Stimulated activated CD4-positive, alpha-beta T cell treated with anti-CD3 and anti-CD28 coated beads, Interleukin-2, amount 100 ng/mL, for 48 hours (primary cell): Measurements from ENCODE around the gene SOX18.
A peak's percentile ranks its signal among the peaks of the same experiment; 100 is the strongest.
"Not testable (repeated sequence)": the region's sequence is repeated elsewhere in the genome, so short reads cannot be mapped to it uniquely, and the experiment has no call there.

Experiments
- DNase-seq, 2 donors: peaks; one replicate each; pipeline ENCODE4 v3.0.0-alpha.2; 2020

The SOX18 gene

DNA sequence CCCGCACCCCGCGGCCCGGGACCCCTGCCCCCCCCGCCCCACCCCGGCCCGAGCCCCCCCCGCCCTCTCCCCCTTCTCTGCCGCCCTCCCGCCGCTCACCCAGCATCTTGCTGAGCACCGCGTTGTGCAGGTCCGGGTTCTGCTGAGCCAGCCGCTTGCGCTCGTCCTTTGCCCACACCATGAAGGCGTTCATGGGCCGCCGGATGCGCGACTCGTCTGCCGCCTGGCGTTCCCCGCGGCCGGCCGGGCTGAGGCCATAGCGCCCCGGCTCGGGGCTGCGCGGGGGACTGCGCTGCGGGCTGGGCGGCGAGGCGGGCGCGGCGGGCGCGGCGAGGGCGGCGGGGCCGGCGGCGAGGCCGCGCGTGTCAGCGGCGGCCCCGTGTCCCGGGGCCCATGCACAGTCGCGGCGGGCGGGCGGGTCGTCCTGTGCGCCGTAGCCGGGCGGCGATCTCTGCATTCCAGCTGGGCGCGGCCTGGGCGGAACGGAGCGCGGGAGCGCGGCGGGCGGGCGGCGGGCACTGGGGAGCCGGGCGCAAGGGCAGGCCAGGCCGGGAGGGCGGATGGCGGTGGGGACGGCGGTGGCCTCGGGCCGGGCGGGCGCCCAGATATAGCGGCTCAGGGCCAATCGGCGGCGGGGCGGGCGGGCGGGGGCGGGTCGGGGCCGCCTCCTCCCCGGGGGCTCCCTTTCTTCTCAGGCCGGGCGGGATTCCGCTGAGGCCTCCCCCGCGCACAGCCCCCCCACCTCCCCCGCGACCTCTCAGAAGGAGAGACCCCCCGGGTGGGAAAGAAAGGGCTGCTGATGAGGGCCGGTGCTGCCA lies at the start of gene SOX18:
Gene SOX18, minus strand, starts transcription at position 580 of the 818 bp plus-strand sequence. Its CDS starts 123 bp downstream, at position 457.
- no peak for DNase-seq

DNA sequence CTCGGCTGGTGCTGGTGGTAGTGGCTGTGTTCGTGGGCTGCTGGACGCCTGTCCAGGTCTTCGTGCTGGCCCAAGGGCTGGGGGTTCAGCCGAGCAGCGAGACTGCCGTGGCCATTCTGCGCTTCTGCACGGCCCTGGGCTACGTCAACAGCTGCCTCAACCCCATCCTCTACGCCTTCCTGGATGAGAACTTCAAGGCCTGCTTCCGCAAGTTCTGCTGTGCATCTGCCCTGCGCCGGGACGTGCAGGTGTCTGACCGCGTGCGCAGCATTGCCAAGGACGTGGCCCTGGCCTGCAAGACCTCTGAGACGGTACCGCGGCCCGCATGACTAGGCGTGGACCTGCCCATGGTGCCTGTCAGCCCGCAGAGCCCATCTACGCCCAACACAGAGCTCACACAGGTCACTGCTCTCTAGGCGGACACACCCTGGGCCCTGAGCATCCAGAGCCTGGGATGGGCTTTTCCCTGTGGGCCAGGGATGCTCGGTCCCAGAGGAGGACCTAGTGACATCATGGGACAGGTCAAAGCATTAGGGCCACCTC lies 49.1 kb upstream of the SOX18 start:
- no peak for DNase-seq

DNA sequence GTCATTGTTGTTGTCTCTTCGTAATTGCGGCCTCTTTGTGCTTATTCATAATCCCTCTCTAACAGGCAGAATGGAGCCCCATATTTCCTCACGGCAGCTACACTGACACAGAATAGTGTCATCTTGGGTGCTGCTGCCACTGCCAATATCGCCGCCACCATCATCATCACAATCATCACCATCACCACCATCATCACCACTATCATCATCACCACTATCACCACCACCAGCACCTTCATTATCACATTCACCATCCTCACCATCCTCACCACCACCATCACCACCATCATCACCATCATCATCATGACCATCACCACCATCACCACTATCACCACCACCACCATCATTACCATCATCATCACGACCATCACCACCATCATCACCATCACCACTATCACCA lies 47.1 kb upstream of the SOX18 start:
- no peak for DNase-seq

DNA sequence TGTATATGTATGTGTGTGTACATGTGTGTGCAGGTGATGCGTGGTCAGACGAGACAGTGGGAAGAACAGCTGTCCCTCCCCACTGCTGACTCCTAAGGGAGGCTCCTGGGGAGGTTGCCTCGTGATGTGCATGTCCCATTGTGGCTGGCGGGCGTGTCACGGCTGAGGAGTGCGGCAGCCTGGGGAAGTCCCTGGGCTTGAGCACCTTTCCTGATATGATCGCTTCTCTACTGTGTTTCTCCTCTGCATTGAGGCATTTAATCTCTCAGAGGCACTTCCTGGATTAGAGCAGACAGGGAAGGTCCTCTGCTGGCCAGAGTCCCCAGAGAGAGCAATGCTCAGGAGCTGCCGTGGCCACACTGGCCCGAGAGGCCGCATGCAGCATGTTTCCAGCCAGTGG lies 46.5 kb upstream of the SOX18 start:
- no peak for DNase-seq

DNA sequence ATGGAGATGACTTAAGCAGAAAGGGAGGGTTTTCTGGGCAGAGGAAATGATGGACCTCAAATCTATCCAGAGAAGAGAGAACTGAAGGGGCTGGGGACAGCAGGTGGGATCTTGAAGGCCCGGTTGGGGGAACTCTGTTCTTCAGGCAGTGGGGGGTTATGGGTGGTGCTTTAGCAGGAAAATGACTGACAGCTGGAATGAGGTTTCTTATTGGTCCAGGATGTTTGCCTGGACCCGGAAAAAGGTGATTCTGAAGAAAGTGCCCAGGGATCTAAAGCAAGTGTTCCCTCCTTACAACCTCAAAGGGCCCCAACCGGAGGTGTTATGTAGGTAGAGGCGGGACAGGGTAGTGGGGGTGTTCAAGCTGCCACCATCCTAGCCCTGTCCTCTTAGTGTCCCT lies 46.0 kb upstream of the SOX18 start:
- DNase-seq: no peak

DNA sequence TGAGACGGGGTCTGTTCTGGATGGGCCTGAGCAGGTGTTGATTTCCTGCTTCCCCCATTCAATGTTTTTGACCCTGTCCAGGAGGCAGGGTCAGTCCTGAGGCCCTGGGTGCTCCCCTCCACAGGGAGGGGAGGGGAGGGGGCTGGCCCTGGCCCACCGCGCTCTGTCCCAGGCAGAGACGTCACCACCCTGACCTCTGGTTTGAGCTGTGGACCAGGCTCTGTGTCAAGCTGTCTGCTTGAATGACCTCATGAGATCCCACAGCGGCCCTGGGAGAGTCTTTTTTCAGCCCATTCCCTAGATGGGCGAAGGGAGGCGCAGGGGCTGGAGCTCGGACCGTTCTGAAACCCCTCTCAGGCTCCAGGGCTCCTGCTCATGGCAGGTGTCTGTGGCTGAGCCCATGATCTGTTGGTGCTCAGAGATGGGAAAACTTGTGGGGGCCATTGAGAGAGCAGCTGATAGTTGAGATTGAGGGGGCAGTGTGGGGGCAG lies 43.6 kb upstream of the SOX18 start:
- DNase-seq: no peak

DNA sequence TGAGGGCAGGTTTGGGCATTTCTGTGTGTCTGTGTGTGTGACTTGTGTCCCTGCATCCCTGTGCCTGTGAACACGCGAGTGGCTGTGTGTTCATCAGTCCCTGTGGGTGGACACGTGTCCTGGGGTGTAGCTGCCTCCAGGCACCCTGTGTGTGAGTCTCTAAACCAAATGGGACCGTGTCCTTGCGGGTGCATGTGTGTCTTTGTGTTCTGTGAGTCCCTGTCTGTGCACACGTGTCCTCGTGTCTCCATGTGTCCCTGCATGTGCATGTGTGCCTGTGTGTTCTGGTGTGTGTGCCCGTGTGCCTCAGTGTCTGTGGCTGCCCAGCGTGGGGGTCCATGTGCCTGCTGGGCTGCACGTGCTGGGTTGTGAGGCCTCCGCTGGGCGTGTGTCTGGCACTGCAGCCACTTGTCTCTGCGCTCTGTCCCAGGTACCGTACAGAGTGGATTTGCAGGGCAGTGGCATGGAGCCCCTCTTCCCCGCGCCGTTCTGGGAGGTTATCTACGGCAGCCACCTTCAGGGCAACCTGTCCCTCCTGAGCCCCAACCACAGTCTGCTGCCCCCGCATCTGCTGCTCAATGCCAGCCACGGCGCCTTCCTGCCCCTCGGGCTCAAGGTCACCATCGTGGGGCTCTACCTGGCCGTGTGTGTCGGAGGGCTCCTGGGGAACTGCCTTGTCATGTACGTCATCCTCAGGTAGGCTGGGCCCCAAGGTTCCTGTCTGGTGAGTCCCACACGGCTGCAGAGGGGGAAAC lies 43.0 kb upstream of the SOX18 start:
- DNase-seq: no peak

DNA sequence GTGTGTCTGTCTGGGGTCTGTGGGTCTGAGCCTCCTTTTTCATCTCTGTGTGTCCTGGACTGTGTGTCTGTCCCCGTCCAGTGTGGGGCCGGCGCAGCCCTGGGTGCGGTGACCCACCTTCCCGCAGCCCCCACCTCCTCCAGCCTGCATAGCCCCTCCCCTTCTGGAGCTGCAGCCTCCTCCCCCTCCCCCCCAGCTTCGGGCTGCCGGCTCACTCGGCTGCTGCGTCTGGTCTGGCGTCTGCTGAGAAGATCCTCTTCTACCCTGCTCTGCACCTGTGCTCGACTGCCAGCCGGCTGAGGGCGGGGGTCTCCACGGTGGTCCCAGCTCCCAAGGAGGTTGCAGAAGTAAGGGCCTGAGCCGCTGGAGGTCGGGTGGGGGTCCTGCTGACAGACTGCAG lies 42.3 kb upstream of the SOX18 start:
- DNase-seq: no peak

DNA sequence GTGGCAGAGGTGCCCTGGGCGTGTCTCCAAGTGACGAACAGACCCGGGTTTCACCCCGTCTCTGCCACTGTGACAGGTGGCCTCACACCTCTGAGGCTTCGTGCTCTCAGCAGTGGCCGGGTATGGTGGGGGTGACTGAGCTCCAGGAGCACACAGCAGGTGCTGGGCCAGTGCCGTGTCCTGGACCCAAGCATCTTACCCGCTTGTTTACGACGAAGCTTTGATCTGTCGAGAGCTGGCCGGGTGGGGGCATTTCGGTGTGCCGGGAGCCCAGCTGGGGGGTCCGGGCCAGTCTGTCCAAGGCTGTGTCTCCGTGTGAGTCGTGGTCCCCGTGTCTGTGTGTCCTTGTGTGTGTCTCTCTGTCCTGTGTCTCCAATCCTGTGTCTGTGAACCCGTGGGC lies 41.9 kb upstream of the SOX18 start:
- DNase-seq: no peak

DNA sequence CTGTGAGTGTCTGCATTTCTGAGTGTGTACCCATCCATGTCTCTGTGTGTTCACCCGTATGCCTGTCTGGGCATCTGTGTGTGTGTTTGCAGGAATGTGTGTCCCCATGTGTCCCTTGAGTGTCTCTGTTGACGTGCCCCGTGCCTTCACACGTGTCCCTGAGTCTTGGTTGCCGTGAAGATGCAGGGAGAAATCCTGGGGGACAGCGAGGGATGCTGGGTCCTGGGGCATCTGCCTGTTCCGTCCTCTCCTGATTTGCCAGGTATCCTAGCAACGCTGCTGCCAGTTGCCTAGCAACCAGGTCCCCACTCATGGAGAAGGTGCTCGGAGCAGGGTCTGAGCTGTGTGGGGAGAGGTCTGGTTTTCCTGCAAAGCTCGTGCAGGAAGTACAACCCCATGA lies 40.7 kb upstream of the SOX18 start:
- no peak for DNase-seq

DNA sequence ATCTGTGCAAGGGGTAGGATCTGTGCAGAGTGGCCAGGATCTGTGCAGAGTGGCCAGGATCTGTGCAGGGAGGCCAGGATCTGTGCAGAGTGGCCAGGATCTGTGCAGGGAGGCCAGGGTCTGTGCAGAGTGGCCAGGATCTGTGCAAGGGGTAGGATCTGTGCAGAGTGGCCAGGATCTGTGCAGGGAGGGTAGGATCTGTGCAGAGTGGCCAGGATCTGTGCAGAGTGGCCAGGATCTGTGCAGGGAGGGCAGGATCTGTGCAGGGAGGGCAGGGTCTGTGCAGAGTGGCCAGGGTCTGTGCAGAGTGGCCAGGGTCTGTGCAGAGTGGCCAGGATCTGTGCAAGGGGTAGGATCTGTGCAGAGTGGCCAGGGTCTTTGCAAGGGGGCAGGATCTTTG lies 39.1 kb upstream of the SOX18 start:
- not testable (repeated sequence) for DNase-seq

DNA sequence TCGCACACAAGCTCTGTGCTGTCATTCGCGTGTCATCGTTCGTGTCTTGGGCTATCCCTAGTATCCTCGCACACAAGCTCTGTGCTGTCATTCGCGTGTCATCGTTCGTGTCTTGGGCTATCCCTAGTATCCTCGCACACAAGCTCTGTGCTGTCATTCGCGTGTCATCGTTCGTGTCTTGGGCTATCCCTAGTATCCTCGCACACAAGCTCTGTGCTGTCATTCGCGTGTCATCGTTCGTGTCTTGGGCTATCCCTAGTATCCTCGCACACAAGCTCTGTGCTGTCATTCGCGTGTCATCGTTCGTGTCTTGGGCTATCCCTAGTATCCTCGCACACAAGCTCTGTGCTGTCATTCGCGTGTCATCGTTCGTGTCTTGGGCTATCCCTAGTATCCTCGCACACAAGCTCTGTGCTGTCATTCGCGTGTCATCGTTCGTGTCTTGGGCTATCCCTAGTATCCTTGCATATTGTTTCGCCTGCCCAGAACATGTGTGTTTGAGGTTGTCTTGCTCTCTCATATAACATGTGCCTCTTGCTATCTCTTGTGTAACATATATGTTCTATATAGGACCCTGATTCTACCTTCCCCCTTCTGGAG lies 37.9 kb upstream of the SOX18 start:
- not testable (repeated sequence) for DNase-seq

DNA sequence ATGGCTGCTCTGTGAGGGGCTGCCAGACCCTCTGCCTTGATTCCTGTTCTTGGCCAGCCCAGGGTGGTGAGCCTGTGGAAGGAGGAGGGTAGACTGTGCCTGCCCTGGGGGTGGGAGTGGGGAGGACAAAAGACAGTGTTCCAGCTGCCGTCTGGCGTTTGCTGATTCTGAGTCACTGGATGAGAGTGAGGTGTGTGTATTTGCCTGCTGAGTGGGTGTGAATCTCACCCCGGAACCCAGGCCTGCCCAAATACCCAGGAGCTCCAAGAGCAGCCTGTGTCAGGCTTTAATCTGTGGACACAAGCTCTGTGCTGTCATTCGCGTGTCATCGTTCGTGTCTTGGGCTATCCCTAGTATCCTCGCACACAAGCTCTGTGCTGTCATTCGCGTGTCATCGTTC lies 37.4 kb upstream of the SOX18 start:
- no peak for DNase-seq

DNA sequence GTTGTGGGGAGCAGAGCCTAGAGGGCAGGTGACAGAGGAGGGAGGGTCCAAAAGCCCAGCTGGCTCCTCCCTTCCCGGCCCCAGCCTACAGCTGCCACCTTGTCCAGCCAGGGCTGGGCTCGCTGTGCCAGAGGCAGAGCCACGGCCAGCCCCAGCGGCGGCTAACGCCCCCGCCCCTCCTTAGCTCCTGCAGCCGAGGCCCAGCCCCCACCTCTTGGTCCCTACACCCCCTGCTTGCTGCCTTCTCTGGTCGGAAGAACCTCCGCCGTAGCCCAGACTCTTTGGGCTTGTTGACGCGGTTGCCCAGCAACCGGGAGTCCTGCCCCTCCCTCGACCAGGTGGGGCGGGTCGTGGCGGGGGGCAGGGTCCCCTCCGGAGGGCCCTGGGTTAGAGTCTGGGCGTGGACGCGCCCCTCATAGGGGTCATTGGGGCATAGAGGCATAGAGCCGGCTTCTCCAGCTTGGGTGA lies 35.3 kb upstream of the SOX18 start:
- DNase-seq: no peak

DNA sequence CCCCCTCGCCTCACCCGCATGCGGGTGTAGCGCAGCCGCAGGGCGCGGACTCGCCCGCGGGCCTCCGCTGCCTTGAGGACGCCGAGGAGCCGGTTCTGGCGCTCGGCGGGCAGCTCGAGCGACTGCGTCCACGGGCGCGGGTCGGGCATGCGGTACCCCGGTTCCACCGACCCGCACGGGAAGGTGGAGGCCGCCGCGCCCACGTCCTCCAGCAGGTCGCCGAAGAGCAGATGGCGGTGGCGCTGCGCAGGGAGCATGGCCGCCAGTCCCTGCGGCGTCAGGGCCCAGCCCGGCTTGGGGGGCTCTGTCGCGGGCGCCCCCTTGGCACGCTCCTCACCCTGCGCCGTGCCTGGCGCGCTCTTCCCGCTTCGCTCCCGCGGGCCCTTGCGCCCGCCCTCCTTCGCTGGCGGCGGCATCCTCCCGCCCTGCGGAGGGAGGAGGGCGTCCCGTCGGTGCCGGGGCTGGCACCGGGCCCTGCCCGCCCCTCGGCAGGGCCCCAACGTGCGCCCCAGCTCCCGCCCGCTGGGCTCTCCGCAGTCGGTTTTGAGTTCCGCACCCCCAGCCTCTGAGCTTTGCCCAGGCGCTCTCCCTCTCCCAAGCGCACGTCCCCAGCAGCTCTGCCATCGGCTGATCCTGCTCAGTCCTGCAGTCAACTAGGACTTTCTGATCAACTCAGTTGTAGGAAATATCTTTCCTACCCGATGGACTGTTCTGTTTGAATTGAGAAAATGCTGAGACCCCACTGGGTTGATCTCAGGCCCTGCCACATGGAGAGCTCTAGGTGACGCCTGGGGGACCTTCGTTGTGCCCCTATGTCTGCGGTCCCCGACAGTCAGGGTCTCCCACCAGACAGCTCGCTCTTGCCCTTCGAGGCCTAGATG lies 34.6 kb upstream of the SOX18 start, which contains the start of gene LKAAEAR1:
Gene LKAAEAR1, minus strand, starts transcription at position 595 of the 881 bp plus-strand sequence. Its CDS starts 179 bp downstream, at position 416.
- DNase-seq: no peak

DNA sequence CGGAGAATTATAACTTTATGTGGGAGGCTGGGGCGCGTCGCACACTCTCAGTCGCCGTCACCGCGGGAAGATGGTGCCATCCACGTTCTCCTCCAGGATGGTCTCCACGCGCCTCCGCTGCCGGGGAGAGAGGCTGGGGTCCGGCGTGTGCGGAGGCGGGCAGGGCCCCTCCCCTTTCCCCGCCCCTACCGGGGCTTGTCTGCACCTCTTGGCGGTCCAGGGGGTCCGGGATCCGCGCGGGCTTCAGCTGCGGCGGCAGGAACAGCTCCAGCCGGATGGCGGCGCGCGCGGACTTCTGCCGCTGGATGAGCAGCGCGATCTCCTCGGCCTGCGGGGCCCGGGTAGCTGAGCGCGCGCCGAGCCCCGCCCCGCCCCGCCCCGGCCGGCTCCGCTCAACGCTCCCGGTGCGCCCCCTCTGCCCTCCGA lies 34.0 kb upstream of the SOX18 start:
- peak; percentile 65 to 72 for DNase-seq

DNA sequence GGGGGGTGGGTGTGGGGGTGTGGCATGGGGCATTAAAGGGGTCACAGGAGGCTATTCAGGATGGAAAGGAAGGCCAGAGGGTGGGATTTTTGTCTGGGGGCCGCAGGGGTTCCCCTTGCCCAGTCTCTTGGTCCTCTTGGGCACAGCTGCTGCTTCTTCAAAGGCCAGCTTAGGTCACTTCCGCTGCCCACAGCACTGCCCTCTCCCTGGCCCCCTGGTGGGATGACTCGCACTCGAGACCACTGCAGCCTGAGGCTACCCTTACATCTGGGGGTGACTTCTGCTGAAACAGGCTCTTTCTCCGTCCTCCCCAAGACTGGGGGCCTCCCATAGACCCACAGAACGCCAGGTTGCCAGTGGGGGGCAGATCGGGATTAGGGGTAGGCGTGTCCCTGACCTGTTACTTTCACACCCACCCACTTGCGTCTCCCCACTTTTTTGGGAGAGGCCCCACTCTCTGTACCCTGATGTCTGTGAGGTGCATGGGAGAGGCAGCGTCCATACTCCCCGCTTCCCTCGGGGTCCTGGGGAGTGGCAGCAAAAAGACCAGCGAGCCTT lies 33.5 kb upstream of the SOX18 start:
- DNase-seq: no peak

DNA sequence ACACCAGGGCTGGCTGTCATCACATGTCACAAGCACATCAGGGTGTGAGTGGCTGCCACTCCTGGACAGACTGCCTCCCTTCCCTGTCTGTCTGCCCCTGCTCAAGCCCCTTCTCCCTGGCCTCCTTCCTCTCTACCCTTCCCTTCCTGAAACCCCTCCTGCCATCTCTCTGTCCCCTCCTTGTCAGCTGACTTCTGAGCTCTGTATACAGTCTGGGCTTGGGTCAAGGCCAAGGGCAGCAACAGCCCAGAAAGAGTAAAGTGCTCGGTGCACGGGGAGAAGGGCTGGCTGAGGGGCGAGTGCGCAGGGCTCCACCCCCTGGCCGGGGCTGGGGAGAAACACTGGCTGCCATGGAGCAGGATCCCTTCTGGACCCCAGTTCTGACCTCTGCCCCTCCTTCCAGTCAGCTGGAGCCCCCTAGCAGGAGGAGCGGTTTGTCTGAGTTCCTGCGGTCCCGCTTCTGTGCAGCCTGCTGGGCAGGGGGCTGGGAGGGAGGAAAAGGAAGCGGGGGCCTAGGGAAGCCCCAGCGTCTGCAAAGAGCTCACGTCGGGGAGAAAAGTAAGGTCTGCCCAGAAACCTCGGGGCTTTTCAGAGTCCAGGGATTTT lies 32.8 kb upstream of the SOX18 start:
- no peak for DNase-seq

DNA sequence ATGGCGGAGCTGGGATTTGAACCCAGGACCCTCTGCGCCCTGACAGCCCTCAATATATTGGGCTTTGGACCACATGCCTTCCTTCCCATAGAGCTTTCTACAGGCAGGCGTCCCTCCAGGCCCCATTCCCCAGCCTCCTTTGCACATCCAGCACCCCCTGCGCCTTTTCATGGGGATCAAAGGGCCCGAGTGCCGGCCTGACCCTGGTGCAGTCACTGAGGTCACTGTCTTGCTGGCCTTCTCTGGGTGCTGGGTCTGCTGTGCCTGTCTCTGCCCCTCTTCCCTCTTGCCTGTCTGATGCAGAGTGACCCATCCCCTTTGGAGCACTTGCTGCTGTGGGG lies 32.2 kb upstream of the SOX18 start:
- no peak for DNase-seq

DNA sequence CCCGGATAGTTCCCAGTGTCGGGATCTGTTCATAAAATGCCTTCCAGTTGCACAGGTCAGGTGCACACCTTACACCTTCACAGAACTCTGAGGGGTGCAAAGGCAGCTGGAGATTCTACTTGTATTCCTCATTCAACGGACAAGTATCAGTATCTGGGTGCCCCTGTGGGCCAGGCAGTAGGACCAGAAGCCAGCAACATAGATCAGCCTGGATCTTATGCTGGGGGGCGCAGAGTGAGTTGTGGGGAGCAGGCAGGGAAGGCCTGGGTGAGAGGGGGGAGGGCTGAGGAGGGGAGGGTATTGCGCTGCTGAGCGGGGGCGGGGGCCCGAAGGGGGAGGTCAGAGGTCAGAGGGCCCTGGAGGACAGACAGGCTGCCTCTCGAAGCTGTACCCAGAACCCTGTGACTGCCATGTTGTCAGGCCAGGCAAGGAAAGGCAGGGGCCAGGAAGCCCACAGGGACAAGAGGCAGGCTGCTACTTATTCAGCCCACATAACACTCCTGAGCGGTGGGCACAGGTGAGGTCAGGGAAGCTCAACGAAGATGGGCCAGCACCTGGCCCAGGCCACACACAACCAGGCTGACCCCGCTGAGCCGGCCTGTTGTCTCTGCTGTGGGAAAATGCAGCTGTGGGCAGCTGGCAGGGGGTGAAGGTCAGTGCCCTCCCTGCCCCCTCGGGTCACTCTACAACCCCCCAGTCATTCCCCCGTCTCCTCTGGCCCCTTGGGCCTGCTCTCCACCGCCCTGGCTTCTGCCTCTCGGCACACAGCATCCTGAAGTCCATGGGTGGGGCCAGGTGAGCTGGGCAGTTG lies 31.6 kb upstream of the SOX18 start:
- DNase-seq: no peak
